Loucy (cell line): ENCODE measurements around the gene KRTAP10-5.

Experiments
- H2AFZ ChIP-seq: fragments of 200-600 bp; sonication (generic); 2 replicates; pipeline ENCODE4 v1.6.0; 2016; ENCODE audit warnings: antibody characterized with exemption, mild to moderate bottlenecking, low read length, moderate library complexity
- H3F3A ChIP-seq: fragments of 200-600 bp; 2 replicates; pipeline ENCODE4 v1.6.0; 2016; ENCODE audit warnings: antibody characterized with exemption, low read depth, mild to moderate bottlenecking
- H3K27me3 ChIP-seq: fragments of 200-600 bp; sonication (generic); 2 replicates; pipeline ENCODE4 v1.6.1; 2014; ENCODE audit warnings: low read length, mild to moderate bottlenecking; ENCODE audit not compliant: insufficient read depth, poor library complexity, severe bottlenecking
- H3K36me3 ChIP-seq: fragments of 200-600 bp; sonication (generic); 2 replicates; pipeline ENCODE4 v1.6.1; 2016; ENCODE audit warnings: low read length; ENCODE audit not compliant: insufficient read depth
- H3K4me1 ChIP-seq: fragments of 200-600 bp; sonication (generic); 2 replicates; pipeline ENCODE4 v1.5.1; 2014; ENCODE audit warnings: low read length, mild to moderate bottlenecking; ENCODE audit not compliant: insufficient read depth, poor library complexity, severe bottlenecking
- H3K4me2 ChIP-seq: fragments of 200-600 bp; sonication (generic); 2 replicates; pipeline ENCODE4 v1.6.0; 2014; ENCODE audit warnings: antibody characterized with exemption, low read length, low read depth, mild to moderate bottlenecking; ENCODE audit not compliant: poor library complexity, severe bottlenecking
- H3K4me3 ChIP-seq: fragments of 200-600 bp; sonication (generic); 2 replicates; pipeline ENCODE4 v1.5.1; 2014; ENCODE audit warnings: low read length, mild to moderate bottlenecking, mixed read lengths; ENCODE audit not compliant: poor library complexity, severe bottlenecking
- H3K79me2 ChIP-seq: fragments of 200-600 bp; sonication (generic); 2 replicates; pipeline ENCODE4 v1.6.1; 2014; ENCODE audit warnings: low read length; ENCODE audit not compliant: insufficient read depth
- H3K9ac ChIP-seq: fragments of 200-600 bp; sonication (generic); 2 replicates; pipeline ENCODE4 v1.6.0; 2014; ENCODE audit warnings: mild to moderate bottlenecking, low read depth, low read length, moderate library complexity; ENCODE audit not compliant: poor library complexity, severe bottlenecking
- H3K9me2 ChIP-seq: fragments of 200-600 bp; sonication (generic); replicated peaks from 2 replicates; pipeline ENCODE4 v1.6.1; 2016; ENCODE audit warnings: low read depth, low read length, mixed read lengths
- H3K9me3 ChIP-seq: fragments of 200-600 bp; sonication (generic); 2 replicates; pipeline ENCODE4 v1.6.1; 2014; ENCODE audit warnings: mild to moderate bottlenecking, antibody characterized with exemption, low read length, low read depth; ENCODE audit not compliant: insufficient read depth
- H4K20me1 ChIP-seq: fragments of 200-600 bp; sonication (generic); 2 replicates; pipeline ENCODE4 v1.6.0; 2014; ENCODE audit warnings: antibody characterized with exemption, low read length, mild to moderate bottlenecking; ENCODE audit not compliant: insufficient read depth, poor library complexity, severe bottlenecking
- EZH2phosphoT487 ChIP-seq: fragments of 200-600 bp; IDR thresholded peaks from 2 replicates; pipeline ENCODE4 v1.6.1; 2018; ENCODE audit warnings: antibody characterized with exemption, mild to moderate bottlenecking, moderate library complexity, borderline replicate concordance
- TF ChIP-seq, protein P1 (sequence below): fragments of 200-600 bp; sonication (generic); conservative IDR thresholded peaks from 2 replicates; pipeline ENCODE4 v1.5.1; 2014; ENCODE audit warnings: mild to moderate bottlenecking, antibody characterized with exemption, low read length

The KRTAP10-5 gene

DNA sequence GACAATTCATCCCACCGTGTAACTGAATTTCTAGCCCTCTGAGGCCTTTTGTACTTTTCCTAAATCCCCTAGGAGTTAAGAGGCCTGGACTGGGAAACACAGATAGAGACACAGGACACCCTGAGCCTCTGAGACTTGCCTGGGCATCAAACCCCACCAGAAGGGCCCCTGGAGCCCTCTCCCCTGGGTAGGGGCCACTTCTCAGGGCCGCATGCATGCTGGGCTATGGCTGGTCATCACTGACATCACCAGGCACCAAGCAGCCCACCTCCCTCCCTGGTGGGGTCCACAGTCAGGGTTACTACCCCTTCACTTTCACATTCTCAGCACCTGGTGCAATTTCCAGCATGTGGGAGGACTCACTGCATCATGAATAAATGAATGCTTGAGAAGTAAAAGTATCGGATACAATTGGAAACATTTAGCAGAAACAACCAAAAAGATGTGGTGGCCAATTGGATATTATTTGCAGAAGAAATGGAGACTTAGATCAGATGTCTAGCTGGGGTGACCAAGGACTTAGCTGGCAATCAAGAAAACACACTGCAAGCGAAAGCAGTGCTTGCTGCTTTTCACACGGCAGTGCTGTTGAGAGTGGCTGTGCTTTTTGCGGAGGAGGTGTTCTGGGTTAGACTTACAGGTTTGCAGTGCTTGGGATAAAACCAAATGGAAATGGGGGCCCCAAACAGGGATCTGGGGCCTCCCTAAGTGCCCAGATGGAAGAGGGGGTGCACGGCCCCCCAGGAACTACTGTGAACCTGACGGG, 19.0 kb upstream of the KRTAP10-5 start:
- Histone ChIP-seq H3K9me3 (no peaks in the 10 kb centered on the region), H3K79me2 (no peaks in the 10 kb centered on the region), H2AFZ (no peak overlapping the region), H3K9ac (no peak overlapping the region), H3K36me3 (no peaks in the 10 kb centered on the region), H4K20me1 (no peaks in the 10 kb centered on the region), H3K4me1 (no peaks in the 10 kb centered on the region), H3K9me2 (no peaks in the 10 kb centered on the region), H3K4me2 (no peak overlapping the region), H3F3A (no peaks in the 10 kb centered on the region), H3K4me3 (no peak overlapping the region), H3K27me3 (no peaks in the 10 kb centered on the region)
- no peak for TF ChIP-seq EZH2phosphoT487
- TF ChIP-seq, protein P1, sequence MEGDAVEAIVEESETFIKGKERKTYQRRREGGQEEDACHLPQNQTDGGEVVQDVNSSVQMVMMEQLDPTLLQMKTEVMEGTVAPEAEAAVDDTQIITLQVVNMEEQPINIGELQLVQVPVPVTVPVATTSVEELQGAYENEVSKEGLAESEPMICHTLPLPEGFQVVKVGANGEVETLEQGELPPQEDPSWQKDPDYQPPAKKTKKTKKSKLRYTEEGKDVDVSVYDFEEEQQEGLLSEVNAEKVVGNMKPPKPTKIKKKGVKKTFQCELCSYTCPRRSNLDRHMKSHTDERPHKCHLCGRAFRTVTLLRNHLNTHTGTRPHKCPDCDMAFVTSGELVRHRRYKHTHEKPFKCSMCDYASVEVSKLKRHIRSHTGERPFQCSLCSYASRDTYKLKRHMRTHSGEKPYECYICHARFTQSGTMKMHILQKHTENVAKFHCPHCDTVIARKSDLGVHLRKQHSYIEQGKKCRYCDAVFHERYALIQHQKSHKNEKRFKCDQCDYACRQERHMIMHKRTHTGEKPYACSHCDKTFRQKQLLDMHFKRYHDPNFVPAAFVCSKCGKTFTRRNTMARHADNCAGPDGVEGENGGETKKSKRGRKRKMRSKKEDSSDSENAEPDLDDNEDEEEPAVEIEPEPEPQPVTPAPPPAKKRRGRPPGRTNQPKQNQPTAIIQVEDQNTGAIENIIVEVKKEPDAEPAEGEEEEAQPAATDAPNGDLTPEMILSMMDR: no peak

DNA sequence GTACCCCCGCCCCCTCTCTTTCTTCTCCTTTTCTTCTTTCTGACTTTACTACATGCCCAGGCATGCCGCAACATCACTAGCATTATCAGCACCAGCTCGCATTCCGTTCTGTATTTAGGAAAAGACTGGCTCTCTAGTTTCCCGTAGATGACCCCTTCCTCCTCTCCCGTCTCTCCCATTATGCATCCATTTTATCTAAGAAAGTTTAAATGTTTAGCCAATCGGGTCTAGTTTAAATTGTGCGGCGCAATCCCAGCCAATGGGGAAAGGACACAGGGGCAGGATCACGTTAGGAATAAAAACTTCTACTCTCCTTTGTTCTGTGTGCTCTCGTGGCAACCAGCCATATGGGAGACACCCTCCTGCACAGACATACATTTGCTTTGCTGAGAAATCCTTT, 17.7 kb upstream of the KRTAP10-5 start:
- H3K4me2 ChIP-seq: no peak overlapping the region
- no peaks in the 10 kb centered on the region for H3K9me3 ChIP-seq
- TF ChIP-seq, protein P1: no peak
- TF ChIP-seq EZH2phosphoT487: no peak
- H3K9ac ChIP-seq: no peak overlapping the region
- H3K4me1 ChIP-seq: no peaks in the 10 kb centered on the region
- no peak overlapping the region for H3K4me3 ChIP-seq
- H4K20me1 ChIP-seq: no peaks in the 10 kb centered on the region
- no peaks in the 10 kb centered on the region for H3K9me2 ChIP-seq
- no peak overlapping the region for H2AFZ ChIP-seq
- no peaks in the 10 kb centered on the region for H3K79me2 ChIP-seq
- H3K27me3 ChIP-seq: no peaks in the 10 kb centered on the region
- no peaks in the 10 kb centered on the region for H3F3A ChIP-seq
- H3K36me3 ChIP-seq: no peaks in the 10 kb centered on the region

DNA sequence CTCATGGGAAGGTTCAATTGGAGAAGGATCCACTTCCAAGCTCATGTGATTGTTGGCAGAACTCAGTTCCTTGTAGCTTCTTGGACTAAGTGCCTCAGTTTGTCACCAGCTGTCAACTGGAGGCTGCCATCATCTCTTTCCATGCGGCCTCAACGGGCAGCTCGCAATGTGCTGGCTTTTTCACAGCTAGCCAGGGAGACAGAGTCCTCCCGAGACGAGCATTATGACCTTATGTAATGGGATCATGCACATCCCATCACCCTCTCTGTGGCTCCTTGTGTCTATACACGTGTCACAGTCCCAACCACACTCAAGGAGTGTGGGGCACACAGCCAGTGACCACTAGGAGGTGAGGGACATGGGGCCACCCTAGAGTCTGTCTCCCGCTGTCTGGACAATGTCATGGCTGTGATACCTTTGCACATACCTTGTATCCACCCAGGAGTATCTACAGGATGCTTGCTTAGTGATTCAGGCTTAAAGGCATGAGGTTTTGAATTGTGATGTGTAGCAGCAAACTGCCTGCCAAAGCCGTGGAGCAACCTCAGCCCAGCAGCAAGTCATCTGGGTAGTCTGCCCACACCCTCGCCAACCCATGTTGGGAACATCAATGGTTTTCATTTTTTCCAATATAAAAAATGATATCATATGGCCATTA, 15.8 kb upstream of the KRTAP10-5 start:
- Histone ChIP-seq H3K9me3 (no peaks in the 10 kb centered on the region), H3K36me3 (no peaks in the 10 kb centered on the region), H3K27me3 (no peaks in the 10 kb centered on the region)

More for the DNA sequence above, 15.8 kb upstream of the KRTAP10-5 start:
- Histone ChIP-seq H3K4me3 (no peak overlapping the region), H3K79me2 (no peaks in the 10 kb centered on the region), H3K4me1 (no peaks in the 10 kb centered on the region), H3K9me2 (no peaks in the 10 kb centered on the region), H3K9ac (no peak overlapping the region), H3K4me2 (no peak overlapping the region), H2AFZ (no peak overlapping the region), H3F3A (no peaks in the 10 kb centered on the region), H4K20me1 (no peaks in the 10 kb centered on the region)
- no peak for TF ChIP-seq EZH2phosphoT487
- TF ChIP-seq, protein P1: no peak
